GM23248 (cell line): ENCODE data around the gene DARS2.

Experiments
- EZH2 ChIP-seq: fragments of 200-600 bp; sonication (generic); IDR thresholded peaks from 2 replicates; pipeline ENCODE4 v1.6.1; 2018; ENCODE audit warnings: antibody characterized with exemption, mild to moderate bottlenecking; ENCODE audit not compliant: insufficient read depth, poor library complexity, severe bottlenecking
- EZH2phosphoT487 ChIP-seq: fragments of 200-600 bp; sonication (generic); IDR thresholded peaks from 2 replicates; pipeline ENCODE4 v1.6.1; 2018; ENCODE audit warnings: antibody characterized with exemption, moderate library complexity, mild to moderate bottlenecking, low read depth; ENCODE audit not compliant: insufficient read depth

DNA sequence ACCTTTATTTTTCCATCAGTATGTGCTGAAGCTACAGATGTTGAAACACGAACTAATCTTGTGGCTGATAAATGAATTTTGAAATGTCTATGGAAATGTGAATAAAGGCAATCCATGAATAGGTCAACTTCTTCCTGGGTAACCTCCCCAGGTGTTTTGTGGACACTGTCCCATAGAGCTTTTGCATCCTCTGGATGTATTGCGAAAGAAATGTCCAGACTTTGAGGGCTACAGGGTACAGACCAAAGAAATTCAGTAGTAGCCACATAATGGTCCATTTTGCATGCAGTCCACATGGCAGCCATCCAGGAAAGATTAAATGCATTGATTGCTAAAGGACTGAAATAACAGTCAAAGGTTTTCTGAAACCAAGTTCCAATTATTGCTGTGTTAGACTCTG, 21.5 kb upstream of the DARS2 start:
- TF ChIP-seq EZH2phosphoT487, result no peak
- no peak for TF ChIP-seq EZH2
